H9 (cell line): ENCODE data around the gene ZBTB7A. TPM values are rescaled to one million over a fixed set of nuclear protein-coding genes. Genes with fewer than 3 reads are reported as not detected.

Experiments
- DNase-seq: peaks from one replicate; pipeline ENCODE4 v3.0.0-alpha.2; 2017
- H2AFZ ChIP-seq: one replicate; pipeline ENCODE4 v1.6.1; 2013; ENCODE audit warnings: mild to moderate bottlenecking, low read length, control low read depth, moderate library complexity
- H2AK5ac ChIP-seq: 2 replicates; pipeline ENCODE4 v1.6.1; 2013; ENCODE audit warnings: low read length, control low read depth, mixed read lengths; ENCODE audit not compliant: insufficient read length
- H2BK120ac ChIP-seq: one replicate; pipeline ENCODE4 v1.6.1; 2013; ENCODE audit warnings: low read depth, mild to moderate bottlenecking, low read length, control low read depth, inconsistent platforms; ENCODE audit not compliant: poor library complexity, severe bottlenecking
- H2BK12ac ChIP-seq: 2 replicates; pipeline ENCODE4 v1.6.1; 2013; ENCODE audit warnings: low read length, control low read depth, mixed read lengths, low read depth; ENCODE audit not compliant: insufficient read length
- H2BK15ac ChIP-seq: 2 replicates; pipeline ENCODE4 v1.6.1; 2013; ENCODE audit warnings: low read depth, low read length, control low read depth
- H2BK20ac ChIP-seq: one replicate; pipeline ENCODE4 v1.6.1; 2013; ENCODE audit warnings: low read depth, mild to moderate bottlenecking, low read length, control low read depth, inconsistent platforms; ENCODE audit not compliant: poor library complexity, severe bottlenecking
- H2BK5ac ChIP-seq: 2 replicates; pipeline ENCODE4 v1.6.1; 2013; ENCODE audit warnings: low read length, control low read depth, mixed read lengths; ENCODE audit not compliant: insufficient read length
- H3K14ac ChIP-seq: 2 replicates; pipeline ENCODE4 v1.6.1; 2013; ENCODE audit warnings: low read length, control low read depth; ENCODE audit not compliant: insufficient read depth
- H3K18ac ChIP-seq: 2 replicates; pipeline ENCODE4 v1.6.1; 2013; ENCODE audit warnings: low read depth, mild to moderate bottlenecking, mixed read lengths, low read length, control low read depth; ENCODE audit not compliant: insufficient read length
- H3K23ac ChIP-seq: 2 replicates; pipeline ENCODE4 v1.6.1; 2013; ENCODE audit warnings: low read length, control low read depth, mixed read lengths, low read depth; ENCODE audit not compliant: insufficient read length
- H3K23me2 ChIP-seq: 2 replicates; pipeline ENCODE4 v1.6.1; 2013; ENCODE audit warnings: low read depth, mild to moderate bottlenecking, mixed read lengths, low read length, control low read depth; ENCODE audit not compliant: insufficient read length, poor library complexity, severe bottlenecking
- H3K27ac ChIP-seq: 2 replicates; pipeline ENCODE4 v1.5.1; 2013; ENCODE audit warnings: low read length, control low read depth, mixed read lengths, low read depth; ENCODE audit not compliant: insufficient read length
- H3K27me3 ChIP-seq: 2 replicates; pipeline ENCODE4 v1.6.1; 2013; ENCODE audit warnings: low read length, control low read depth, inconsistent platforms; ENCODE audit not compliant: insufficient read depth
- H3K4ac ChIP-seq: 2 replicates; pipeline ENCODE4 v1.6.1; 2013; ENCODE audit warnings: low read depth, mild to moderate bottlenecking, control low read depth, inconsistent platforms, low read length, moderate library complexity
- H3K4me1 ChIP-seq: 2 replicates; pipeline ENCODE4 v1.6.1; 2013; ENCODE audit warnings: low read length, control low read depth, inconsistent platforms; ENCODE audit not compliant: insufficient read depth
- H3K4me2 ChIP-seq: 2 replicates; pipeline ENCODE4 v1.6.1; 2013; ENCODE audit warnings: low read length, control low read depth, mixed read lengths; ENCODE audit not compliant: insufficient read length, insufficient read depth
- H3K56ac ChIP-seq: 2 replicates; pipeline ENCODE4 v1.6.1; 2013; ENCODE audit warnings: low read depth, mild to moderate bottlenecking, mixed read lengths, low read length, control low read depth; ENCODE audit not compliant: insufficient read length
- H3K79me1 ChIP-seq: 2 replicates; pipeline ENCODE4 v1.6.1; 2013; ENCODE audit warnings: low read depth, mild to moderate bottlenecking, moderate library complexity, low read length, control low read depth, inconsistent platforms; ENCODE audit not compliant: insufficient read depth, poor library complexity, severe bottlenecking
- H3K79me2 ChIP-seq: 2 replicates; pipeline ENCODE4 v1.6.1; 2013; ENCODE audit warnings: low read length, control low read depth, inconsistent platforms; ENCODE audit not compliant: insufficient read depth
- H3K9ac ChIP-seq: 2 replicates; pipeline ENCODE4 v1.6.1; 2013; ENCODE audit warnings: low read length, control low read depth, mixed read lengths; ENCODE audit not compliant: insufficient read length; ENCODE audit errors: extremely low read depth
- H3K9me3 ChIP-seq: one replicate; pipeline ENCODE4 v1.6.1; 2013; ENCODE audit warnings: low read depth, low read length, inconsistent platforms; ENCODE audit not compliant: control insufficient read depth
- H3T11ph ChIP-seq: one replicate; pipeline ENCODE4 v1.6.1; 2013; ENCODE audit warnings: mild to moderate bottlenecking, low read length, control low read depth, inconsistent platforms
- H4K20me1 ChIP-seq: one replicate; pipeline ENCODE4 v1.6.1; 2013; ENCODE audit not compliant: control insufficient read depth, insufficient read length, insufficient read depth
- H4K5ac ChIP-seq: 2 replicates; pipeline ENCODE4 v1.6.1; 2013; ENCODE audit warnings: low read depth, mild to moderate bottlenecking, mixed read lengths, low read length, control low read depth; ENCODE audit not compliant: insufficient read length
- H4K8ac ChIP-seq: replicated peaks from 2 replicates; pipeline ENCODE4 v1.6.1; 2013; ENCODE audit warnings: low read length, control low read depth, mixed read lengths, low read depth; ENCODE audit not compliant: insufficient read length
- H4K91ac ChIP-seq: 2 replicates; pipeline ENCODE4 v1.6.1; 2013; ENCODE audit warnings: low read depth, mild to moderate bottlenecking, moderate library complexity, mixed read lengths, low read length, control low read depth; ENCODE audit not compliant: insufficient read length
- H3K27ac Mint-ChIP-seq, 3 experiments: 2 replicates in 2 of 3; 3 replicates in 1 of 3; pipeline ENCODE4 v1.8.0; 2020 to 2021; ENCODE audit warnings: mixed read lengths in 3 of 3, mild to moderate bottlenecking in 1 of 3, moderate library complexity in 1 of 3
- H3K27me3 Mint-ChIP-seq: 2 replicates; pipeline ENCODE4 v1.8.0; 2021; ENCODE audit warnings: low read depth, mild to moderate bottlenecking, moderate library complexity, mixed read lengths
- H3K36me3 Mint-ChIP-seq, 3 experiments: 2 replicates in 2 of 3; 3 replicates in 1 of 3; pipeline ENCODE4 v1.8.0; 2020 to 2021; ENCODE audit warnings: low read depth in 3 of 3, mixed read lengths in 3 of 3; ENCODE audit not compliant: insufficient read depth in 1 of 3
- H3K4me1 Mint-ChIP-seq, 2 experiments: 2 replicates each; pipeline ENCODE4 v1.8.0; 2020; ENCODE audit warnings: mixed read lengths in 2 of 2
- H3K4me3 Mint-ChIP-seq, 2 experiments: 2 replicates in 1 of 2; 3 replicates in 1 of 2; pipeline ENCODE4 v1.8.0; 2020 to 2021; ENCODE audit warnings: mild to moderate bottlenecking in 2 of 2, mixed read lengths in 2 of 2, moderate library complexity in 1 of 2
- H3K9me3 Mint-ChIP-seq, 2 experiments: 2 replicates in 1 of 2; 3 replicates in 1 of 2; pipeline ENCODE4 v1.8.0; 2020; ENCODE audit warnings: mild to moderate bottlenecking in 2 of 2, mixed read lengths in 2 of 2, moderate library complexity in 1 of 2
- CTCF ChIP-seq: fragments of 200-600 bp; sonication (generic); conservative IDR thresholded peaks from 3 replicates; pipeline ENCODE4 v1.8.0; 2021; ENCODE audit warnings: antibody characterized with exemption, mild to moderate bottlenecking
- WGBS: extraction: QIAGEN DNeasy Blood & Tissue Kit; methylation state at CpG from one replicate; pipeline ENCODE4 v1.1.7; 2013; ENCODE audit warnings: missing lambda C conversion rate, low lambda C conversion rate, mixed read lengths; ENCODE audit not compliant: insufficient read length; ENCODE audit errors: extremely low coverage; 5-methylcytosine and 5-hydroxymethylcytosine counted together
- total RNA-seq: library from RNA; stranded (reverse); gene quantifications from 2 replicates; pipeline ENCODE4 v1.2.1, GENCODE V29; 2021

Gene ZBTB7A
- total RNA-seq, 1 experiment from 2014 or later, result 24.9 TPM

GRCh38 chr19:4032436-4032835 is 34.3 kb downstream of the ZBTB7A start:
- H3K4me3 Mint-ChIP-seq, result no peak overlapping the region
- Histone ChIP-seq H3K23ac (no peak overlapping the region), H4K91ac (no peak overlapping the region), H3K27ac (no peak overlapping the region), H4K20me1 (no peaks in the 10 kb centered on the region), H2AFZ (no peak overlapping the region), H3K4ac (no peak overlapping the region), H3K79me2 (no peaks in the 10 kb centered on the region), H2BK15ac (no peak overlapping the region), H3K14ac (no peak overlapping the region), H3T11ph (no peak overlapping the region), H4K5ac (no peak overlapping the region), H2AK5ac (no peak overlapping the region), H3K56ac (no peak overlapping the region), H2BK20ac (no peak overlapping the region), H4K8ac (no peak overlapping the region), H3K4me1 (no peaks in the 10 kb centered on the region), H3K79me1 (no peaks in the 10 kb centered on the region), H3K9ac (no peak overlapping the region), H2BK12ac (no peak overlapping the region), H3K4me2 (no peak overlapping the region), H2BK120ac (no peak overlapping the region), H3K27me3 (no peaks in the 10 kb centered on the region), H3K23me2 (no peaks in the 10 kb centered on the region), H2BK5ac (no peak overlapping the region), H3K18ac (no peak overlapping the region), H3K9me3 (peaks cover 8% of the 10 kb centered on the region)
- no peak overlapping the region for H3K27ac Mint-ChIP-seq
- no peaks in the 10 kb centered on the region for H3K27me3 Mint-ChIP-seq
- H3K9me3 Mint-ChIP-seq, result no peaks in the 10 kb centered on the region
- no peak for DNase-seq
- H3K36me3 Mint-ChIP-seq, result peaks cover 4 to 24% (median 21%) of the 10 kb centered on the region in 3 experiments; a peak in 6 of 7 replicates
- no CpG with 5 or more reads among the region's 16 CpGs for WGBS
- TF ChIP-seq CTCF, result no peak
- H3K4me1 Mint-ChIP-seq, result no peaks in the 10 kb centered on the region
